B cell (primary cell): Measurements from ENCODE around the gene INKA2. TPM values are rescaled to one million over a fixed set of nuclear protein-coding genes. Genes with fewer than 3 reads are reported as not detected.

Source experiments
- ATAC-seq: fragments of 200-7000 bp; cut with Tn5 transposase; one replicate; pipeline ENCODE4 v1.10.0; 2021; ENCODE audit warnings: low read depth, mild to moderate bottlenecking, moderate number of reproducible peaks, moderate library complexity
- CTCF ChIA-PET: fragments of 350-600 bp; sonication (Branson Sonifier 250); formaldehyde crosslinking; loops from one replicate; lab custom pipeline; 2021; ENCODE audit warnings: antibody characterized with exemption, inconsistent platforms; lab: Charles Lee
- POLR2A ChIA-PET: fragments of 350-600 bp; sonication (Branson Sonifier 250); formaldehyde crosslinking; loops from one replicate; lab custom pipeline; 2021; ENCODE audit warnings: antibody characterized with exemption; lab: Charles Lee
- DNase-seq: peaks from one replicate; pipeline ENCODE4 v3.0.0; 2013
- H2AFZ ChIP-seq: 2 replicates; pipeline ENCODE4 v1.6.1; 2012; ENCODE audit warnings: mild to moderate bottlenecking, low read depth, low read length; ENCODE audit not compliant: insufficient read depth, poor library complexity, severe bottlenecking
- H3K27ac ChIP-seq, 2 donors: 1 replicate in 1 of 2; 2 replicates in 1 of 2; pipeline ENCODE4 v1.5.1; 2012 to 2013; ENCODE audit warnings: low read length in 2 of 2, mild to moderate bottlenecking in 2 of 2, moderate library complexity in 1 of 2
- H3K27me3 ChIP-seq, 4 experiments: fragments of 200-600 bp in 1 of 4; sonication (generic) in 1 of 4; replicated peaks in 1 of 4; 1 replicate in 2 of 4; 2 replicates in 2 of 4; pipeline versions ENCODE4 v1.6.1 to v1.7.0; 2013 to 2016; ENCODE audit warnings: low read length in 3 of 4, mild to moderate bottlenecking in 2 of 4, mixed read lengths in 1 of 4, moderate library complexity in 1 of 4; ENCODE audit not compliant: insufficient read depth in 4 of 4, control insufficient read depth in 3 of 4; ENCODE audit errors: control extremely low read depth in 1 of 4
- H3K36me3 ChIP-seq, 2 experiments: replicated peaks in 1 of 2; 1 replicate in 1 of 2; 2 replicates in 1 of 2; pipeline versions ENCODE4 v1.6.1 to v1.7.1; 2013; ENCODE audit warnings: low read length in 1 of 2; ENCODE audit not compliant: insufficient read depth in 2 of 2, control insufficient read depth in 1 of 2; ENCODE audit errors: control extremely low read depth in 1 of 2, extremely low read depth in 1 of 2
- H3K4me1 ChIP-seq, 2 donors: fragments of 200-600 bp in 1 of 2; sonication (generic) in 1 of 2; 1 replicate in 1 of 2; 2 replicates in 1 of 2; pipeline versions ENCODE4 v1.5.1 to v1.6.1; 2013 to 2017; ENCODE audit warnings: low read length in 2 of 2; ENCODE audit not compliant: control insufficient read depth in 2 of 2, insufficient read depth in 2 of 2
- H3K4me2 ChIP-seq: replicated peaks from 2 replicates; pipeline ENCODE3; 2012; ENCODE audit warnings: mild to moderate bottlenecking, low read depth, low read length; ENCODE audit not compliant: poor library complexity, severe bottlenecking
- H3K4me3 ChIP-seq, 5 experiments: fragments of 200-600 bp in 1 of 5; sonication (generic) in 1 of 5; 1 replicate in 3 of 5; 2 replicates in 2 of 5; pipeline versions ENCODE4 v1.5.1 to v1.7.0; 2011 to 2016; ENCODE audit warnings: low read length in 4 of 5, mild to moderate bottlenecking in 4 of 5, low read depth in 2 of 5, control low read depth in 1 of 5, moderate library complexity in 1 of 5; ENCODE audit not compliant: insufficient read depth in 1 of 5; ENCODE audit errors: control extremely low read depth in 1 of 5, extremely low read depth in 1 of 5
- H3K79me2 ChIP-seq: fragments of 200-600 bp; sonication (generic); one replicate; pipeline ENCODE4 v1.6.0; 2016; ENCODE audit warnings: low read length; ENCODE audit not compliant: control insufficient read depth, insufficient read depth
- H3K9ac ChIP-seq: fragments of 200-600 bp; sonication (generic); 2 replicates; pipeline ENCODE4 v1.6.1; 2017; ENCODE audit warnings: mild to moderate bottlenecking, low read length, moderate library complexity
- H3K9me3 ChIP-seq, 3 donors: one replicate each; pipeline versions ENCODE4 v1.6.1 to v1.7.1; 2013; ENCODE audit warnings: low read length in 2 of 3; ENCODE audit not compliant: control insufficient read depth in 2 of 3, insufficient read depth in 1 of 3; ENCODE audit errors: control extremely low read depth in 1 of 3
- H4K20me1 ChIP-seq: 2 replicates; pipeline ENCODE4 v1.6.0; 2012; ENCODE audit warnings: mild to moderate bottlenecking, low read length; ENCODE audit not compliant: insufficient read depth, control insufficient read depth, poor library complexity, severe bottlenecking
- H3K27ac Mint-ChIP-seq: one replicate; pipeline ENCODE4 v1.8.0; 2021; ENCODE audit warnings: mixed read lengths
- H3K27me3 Mint-ChIP-seq: one replicate; pipeline ENCODE4 v1.8.0; 2021; ENCODE audit warnings: mixed read lengths
- H3K4me1 Mint-ChIP-seq: one replicate; pipeline ENCODE4 v1.8.0; 2021; ENCODE audit warnings: mixed read lengths
- H3K4me3 Mint-ChIP-seq: one replicate; pipeline ENCODE4 v1.8.0; 2021; ENCODE audit warnings: mixed read lengths
- H3K9me3 Mint-ChIP-seq: one replicate; pipeline ENCODE4 v1.8.0; 2022; ENCODE audit warnings: mixed read lengths; ENCODE audit not compliant: insufficient read depth
- EZH2 ChIP-seq: IDR thresholded peaks from 2 replicates; pipeline ENCODE4 v1.6.1; 2012; ENCODE audit warnings: borderline replicate concordance, low read depth, mild to moderate bottlenecking, moderate library complexity, low read length; ENCODE audit not compliant: insufficient read depth, poor library complexity, severe bottlenecking
- WGBS: methylation state at CpG from one replicate; pipeline ENCODE4 v1.1.5; 2013; ENCODE audit warnings: missing lambda C conversion rate; ENCODE audit not compliant: insufficient coverage; 5-methylcytosine and 5-hydroxymethylcytosine counted together
- intact Hi-C: fragments of 100-400 bp; cut with micrococcal nuclease; formaldehyde crosslinking; loops from one replicate; pipeline ENCODE4 v1.10.0; 2022
- polyA plus RNA-seq: library from polyadenylated mRNA; depleted of rRNA; stranded (reverse); fragments of >200 nt; gene quantifications from 2 replicates; pipeline ENCODE4 v1.2.3, GENCODE V29; 2012
- total RNA-seq, 2 donors: library from RNA; stranded (reverse); fragments of 120-200 nt in 1 of 2; gene quantifications; 1 replicate in 1 of 2; 2 replicates in 1 of 2; pipeline versions ENCODE4 v1.2.3 to v1.2.4, GENCODE V29; 2013 to 2022
- TF ChIP-seq, protein P1 (sequence below): fragments of 200-600 bp; IDR thresholded peaks from one replicate; pipeline ENCODE4 v1.8.0; 2022; ENCODE audit warnings: antibody characterized with exemption, mild to moderate bottlenecking

INKA2 gene
- total and polyA plus RNA-seq, 2 donors (not counting 1 experiment from before 2014, with no cell fraction given): 0.67 to 6.4 TPM

DNA sequence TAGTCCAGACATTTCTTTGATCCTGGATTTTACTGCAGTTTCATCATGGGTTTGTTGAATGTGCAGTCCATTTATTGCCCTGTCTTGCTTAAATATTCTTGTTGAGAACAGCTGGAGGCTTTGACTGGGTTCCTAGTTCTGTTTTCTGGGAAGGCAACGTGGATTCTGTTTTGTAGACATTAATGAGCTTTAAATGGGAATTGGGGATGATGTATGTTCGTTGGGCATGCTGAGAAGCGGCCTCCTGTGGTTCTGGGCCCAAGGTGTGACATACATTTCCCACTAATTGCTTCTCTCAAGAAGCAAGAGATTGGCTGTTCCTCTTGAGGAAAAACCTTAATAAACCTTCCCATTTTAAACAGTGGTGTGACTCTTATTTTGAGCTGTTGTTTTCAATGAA, 22.9 kb downstream of the INKA2 start:
- Histone ChIP-seq H3K79me2 (no peaks in the 10 kb centered on the region), H3K9me3 (no peaks in the 10 kb centered on the region), H3K4me1 (no peaks in the 10 kb centered on the region), H3K36me3 (peaks cover 4 to 12% of the 10 kb centered on the region in 2 experiments), H4K20me1 (no peaks in the 10 kb centered on the region), H3K4me2 (no peak overlapping the region), H3K4me3 (no peak overlapping the region), H3K27ac (peak overlapping the region in 1 of 2 donors; percentile 32), H3K9ac (no peak overlapping the region), H3K27me3 (no peaks in the 10 kb centered on the region), H2AFZ (no peak overlapping the region)
- intact Hi-C loops: no loop called here
- POLR2A ChIA-PET: no interaction called here
- ATAC-seq (no peak), DNase-seq (no peak)
- no peaks in the 10 kb centered on the region for H3K9me3 Mint-ChIP-seq
- no peak overlapping the region for H3K4me3 Mint-ChIP-seq
- no peaks in the 10 kb centered on the region for H3K27me3 Mint-ChIP-seq
- WGBS: no CpG with 5 or more reads among the region's 3 CpGs
- H3K4me1 Mint-ChIP-seq: no peaks in the 10 kb centered on the region
- CTCF ChIA-PET: interaction anchor here (1.2 to 8.3 kb wide), 12 partner anchors 13 to 239 kb away, joined by 3 to 198 read pairs (median 24); partner anchors contain the start of genes DDX20 and INKA2
- no peak overlapping the region for H3K27ac Mint-ChIP-seq
- TF ChIP-seq EZH2: no peak
- TF ChIP-seq, protein P1, sequence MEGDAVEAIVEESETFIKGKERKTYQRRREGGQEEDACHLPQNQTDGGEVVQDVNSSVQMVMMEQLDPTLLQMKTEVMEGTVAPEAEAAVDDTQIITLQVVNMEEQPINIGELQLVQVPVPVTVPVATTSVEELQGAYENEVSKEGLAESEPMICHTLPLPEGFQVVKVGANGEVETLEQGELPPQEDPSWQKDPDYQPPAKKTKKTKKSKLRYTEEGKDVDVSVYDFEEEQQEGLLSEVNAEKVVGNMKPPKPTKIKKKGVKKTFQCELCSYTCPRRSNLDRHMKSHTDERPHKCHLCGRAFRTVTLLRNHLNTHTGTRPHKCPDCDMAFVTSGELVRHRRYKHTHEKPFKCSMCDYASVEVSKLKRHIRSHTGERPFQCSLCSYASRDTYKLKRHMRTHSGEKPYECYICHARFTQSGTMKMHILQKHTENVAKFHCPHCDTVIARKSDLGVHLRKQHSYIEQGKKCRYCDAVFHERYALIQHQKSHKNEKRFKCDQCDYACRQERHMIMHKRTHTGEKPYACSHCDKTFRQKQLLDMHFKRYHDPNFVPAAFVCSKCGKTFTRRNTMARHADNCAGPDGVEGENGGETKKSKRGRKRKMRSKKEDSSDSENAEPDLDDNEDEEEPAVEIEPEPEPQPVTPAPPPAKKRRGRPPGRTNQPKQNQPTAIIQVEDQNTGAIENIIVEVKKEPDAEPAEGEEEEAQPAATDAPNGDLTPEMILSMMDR: no peak

DNA sequence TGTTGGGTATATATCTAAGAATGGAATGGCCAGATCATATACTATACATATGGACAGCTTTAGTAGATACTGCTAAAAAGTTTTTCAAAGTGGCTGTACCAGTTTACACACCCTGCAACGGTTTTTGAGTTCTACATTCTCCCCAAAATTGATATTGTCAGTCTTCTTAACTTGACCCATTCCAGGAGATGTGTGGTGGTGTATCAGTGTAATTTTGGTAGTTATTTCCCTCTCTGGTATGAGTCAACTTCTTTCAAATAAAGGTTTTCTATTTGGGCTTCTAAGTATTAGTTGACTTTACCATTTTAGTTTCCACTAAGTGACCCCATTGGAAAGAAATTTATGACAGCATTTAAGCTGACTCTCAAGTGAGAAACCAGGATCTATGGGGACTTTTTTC, 29.2 kb downstream of the INKA2 start:
- POLR2A ChIA-PET: no interaction called here
- Histone ChIP-seq H3K9me3 (no peaks in the 10 kb centered on the region), H3K36me3 (peaks cover 9 to 49% of the 10 kb centered on the region in 2 experiments), H2AFZ (no peak overlapping the region), H3K9ac (no peak overlapping the region), H3K4me3 (no peak overlapping the region), H3K27me3 (no peaks in the 10 kb centered on the region), H3K4me1 (no peaks in the 10 kb centered on the region), H3K27ac (peak overlapping the region in 1 of 2 donors; percentile 21), H4K20me1 (no peaks in the 10 kb centered on the region), H3K4me2 (no peak overlapping the region), H3K79me2 (no peaks in the 10 kb centered on the region)
- H3K9me3 Mint-ChIP-seq: no peaks in the 10 kb centered on the region
- intact Hi-C loops: no loop called here
- DNase-seq (no peak), ATAC-seq (no peak)
- CTCF ChIA-PET: interaction anchor here (0.9 to 8.3 kb wide), 5 partner anchors 58 to 228 kb away, joined by 3 to 198 read pairs (median 8); partner anchors contain the start of genes ADORA3 and TMIGD3
- TF ChIP-seq EZH2: no peak
- no peak overlapping the region for H3K27ac Mint-ChIP-seq
- H3K4me1 Mint-ChIP-seq: no peaks in the 10 kb centered on the region
- no peaks in the 10 kb centered on the region for H3K27me3 Mint-ChIP-seq
- no peak overlapping the region for H3K4me3 Mint-ChIP-seq
- WGBS: no CpG with 5 or more reads among the region's 1 CpG
